ENCODE data around the gene DNM3. TPM values are rescaled to one million over a fixed set of nuclear protein-coding genes. Genes with fewer than 3 reads are reported as not detected.

Gene DNM3
- total and polyA plus RNA-seq, 10 of the 15 experiments (the other 5 are each of a cell fraction or from before 2014, with no cell fraction given): 0.03 to 1.5 (median 0.08) TPM; not detected in 3

- in situ Hi-C loops (cut with MboI): no loop called here
- no peaks in the 10 kb centered on the region for H3K79me2 ChIP-seq (ENCODE audit: control insufficient read depth, insufficient read depth, low read length)
- H3K27me3 ChIP-seq (replicated peaks in 1 of 2; ENCODE audit: control insufficient read depth in 2 of 2, insufficient read depth in 2 of 2, low read length in 1 of 2): no peaks in the 10 kb centered on the region
- H2AFZ ChIP-seq (ENCODE audit: control insufficient read depth, low read depth, low read length): no peak overlapping the region
- BruUV-seq (replicated peaks): no TSS peak
- no peak overlapping the region for H3K4me3 ChIP-seq
- no peaks in the 10 kb centered on the region for H4K20me1 ChIP-seq (ENCODE audit: control insufficient read depth, insufficient read depth)
- CTCF ChIA-PET: no interaction called here
- H3K27ac ChIP-seq (ENCODE audit: control insufficient read depth, insufficient read depth): no peak overlapping the region
- RAD21 ChIA-PET (ENCODE audit: unreplicated experiment): interaction anchor here (1.5 kb wide), 1 partner anchor 100 kb away, joined by 3 read pairs; no protein-coding TSS in a partner anchor
- 51% methylated on average over 2 of the region's 2 CpGs for WGBS (ENCODE audit: insufficient coverage, insufficient replicate concordance, low lambda C conversion rate, missing lambda C conversion rate)
- intact Hi-C loops (cut with micrococcal nuclease; ENCODE audit: unreplicated experiment): no loop called here
- POLR2A ChIA-PET: no interaction called here
- ATAC-seq: no peak
- DNase-seq (ENCODE audit: low read depth, low spot score): no peak
- TF ChIP-seq ZNF622 (IDR thresholded peaks at IDR 0.05) (no peak), NRF1 (conservative IDR thresholded peaks at IDR 0.05; ENCODE audit: low read depth, low read length) (no peak), SUZ12 (IDR thresholded peaks at IDR 0.05; ENCODE audit: unreplicated experiment) (no peak), HSF1 (IDR thresholded peaks at IDR 0.05; ENCODE audit: low read depth, low read length) (no peak), ZBTB4 (CRISPR knock-in tag; IDR thresholded peaks at IDR 0.05) (no peak), SMAD1 (IDR thresholded peaks at IDR 0.05; ENCODE audit: low read depth, partially characterized antibody) (no peak), CTCF (IDR thresholded peaks at IDR 0.05 in 2 of 3, conservative IDR thresholded peaks at IDR 0.05 in 1 of 3; ENCODE audit: control insufficient read depth in 2 of 3, extremely low read depth in 1 of 3, insufficient read depth in 1 of 3, low read depth in 3 of 3, low read length in 3 of 3) (no peak), USF1 (IDR thresholded peaks at IDR 0.05; ENCODE audit: borderline replicate concordance, extremely low read length, insufficient read depth, low read depth, low read length) (no peak), FOXK2 (IDR thresholded peaks at IDR 0.05) (no peak)
- SMC1A ChIA-PET (ENCODE audit: uncharacterized antibody, unreplicated experiment): no interaction called here
- no peaks in the 10 kb centered on the region for H3K36me3 ChIP-seq (ENCODE audit: control insufficient read depth in 2 of 2, insufficient read depth in 2 of 2, low read length in 1 of 2)
- no peak overlapping the region for H3K4me2 ChIP-seq (ENCODE audit: control insufficient read depth, insufficient read depth)
- FAIRE-seq: no peak
- no peak overlapping the region for H3K9ac ChIP-seq (ENCODE audit: control insufficient read depth, insufficient read depth, low read length)
- no peaks in the 10 kb centered on the region; the same call in 1 of the 3 replicates for H3K9me3 ChIP-seq (replicated peaks; ENCODE audit: control insufficient read depth, insufficient read depth, low read length)
- H3K4me1 ChIP-seq (ENCODE audit: control insufficient read depth, insufficient read depth, low read length): no peaks in the 10 kb centered on the region
Measured at GRCh38 chr1:172298911-172299310, 457.6 kb downstream of the DNM3 start.

All from GM12878 (cell line).